Measurements from ENCODE around the gene FLNC.

GRCh38 chr7:128893251-128894100, 63.3 kb downstream of the FLNC start:
- TF ChIP-seq EZH2 (IDR thresholded peaks at IDR 0.05; ENCODE audit: insufficient read depth, poor library complexity, severe bottlenecking) (no peak), EZH2phosphoT487 (IDR thresholded peaks at IDR 0.05; ENCODE audit: insufficient read depth, low read depth) (no peak)
